Measurements from ENCODE around the gene TMEM62. TPM values are rescaled to one million over a fixed set of nuclear protein-coding genes. Genes with fewer than 3 reads are reported as not detected.

TMEM62 gene
- total and polyA plus RNA-seq, 7 donors, result 6.3 to 22.8 (median 7.8) TPM

DNA sequence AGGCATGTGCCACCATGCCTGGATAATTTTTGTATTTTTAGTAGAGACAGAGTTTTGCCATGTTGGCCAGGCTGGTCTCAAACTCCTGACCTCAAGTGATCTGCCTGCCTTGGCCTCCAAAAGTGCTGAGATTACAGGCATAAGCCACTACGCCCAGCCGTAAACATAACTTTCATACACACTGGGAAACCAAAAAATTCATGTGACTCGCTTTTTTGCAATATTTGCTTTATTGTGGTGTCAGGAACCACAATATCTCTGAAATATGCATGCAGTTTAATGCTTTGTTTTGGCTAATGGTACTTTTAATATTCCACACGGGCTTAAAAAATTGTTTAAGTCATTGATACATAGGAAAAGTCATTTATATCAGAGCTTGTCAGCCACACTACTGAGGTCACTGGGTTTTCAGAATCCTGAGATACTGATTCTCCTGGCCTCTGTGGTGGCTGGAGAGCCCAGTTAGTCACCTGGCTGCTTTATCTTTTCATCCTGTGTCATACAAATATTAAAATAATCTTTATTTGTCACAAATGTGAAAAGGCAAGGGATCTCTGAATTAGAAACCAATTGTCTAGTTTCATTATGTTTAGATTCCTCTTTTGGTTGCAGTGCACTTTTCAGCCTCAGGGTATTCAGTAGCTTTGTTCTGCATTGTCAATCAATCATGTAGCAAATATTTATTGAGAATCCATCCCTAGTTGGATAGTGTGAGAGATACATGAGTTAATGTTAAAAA is 10.0 kb downstream of the TMEM62 start:
- no peak for ATAC-seq
- Histone ChIP-seq H3K4me3 (no peak overlapping the region), H3K9me3 (no peaks in the 10 kb centered on the region), H3K27ac (no peak overlapping the region), H3K36me3 (ENCODE audit: insufficient read depth in 1 of 2, low read depth in 1 of 2) (peaks cover 0 to 65% of the 10 kb centered on the region in 2 donors), H3K27me3 (ENCODE audit: insufficient read depth in 3 of 3, low read length in 2 of 3) (no peaks in the 10 kb centered on the region), H3K4me1 (no peaks in the 10 kb centered on the region)
- DNase-seq, result no peak
- 90 to 94% (median 93%) methylated on average over 4 of the region's 4 CpGs for WGBS, 3 donors
- TF ChIP-seq, protein P1, sequence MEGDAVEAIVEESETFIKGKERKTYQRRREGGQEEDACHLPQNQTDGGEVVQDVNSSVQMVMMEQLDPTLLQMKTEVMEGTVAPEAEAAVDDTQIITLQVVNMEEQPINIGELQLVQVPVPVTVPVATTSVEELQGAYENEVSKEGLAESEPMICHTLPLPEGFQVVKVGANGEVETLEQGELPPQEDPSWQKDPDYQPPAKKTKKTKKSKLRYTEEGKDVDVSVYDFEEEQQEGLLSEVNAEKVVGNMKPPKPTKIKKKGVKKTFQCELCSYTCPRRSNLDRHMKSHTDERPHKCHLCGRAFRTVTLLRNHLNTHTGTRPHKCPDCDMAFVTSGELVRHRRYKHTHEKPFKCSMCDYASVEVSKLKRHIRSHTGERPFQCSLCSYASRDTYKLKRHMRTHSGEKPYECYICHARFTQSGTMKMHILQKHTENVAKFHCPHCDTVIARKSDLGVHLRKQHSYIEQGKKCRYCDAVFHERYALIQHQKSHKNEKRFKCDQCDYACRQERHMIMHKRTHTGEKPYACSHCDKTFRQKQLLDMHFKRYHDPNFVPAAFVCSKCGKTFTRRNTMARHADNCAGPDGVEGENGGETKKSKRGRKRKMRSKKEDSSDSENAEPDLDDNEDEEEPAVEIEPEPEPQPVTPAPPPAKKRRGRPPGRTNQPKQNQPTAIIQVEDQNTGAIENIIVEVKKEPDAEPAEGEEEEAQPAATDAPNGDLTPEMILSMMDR (IDR thresholded peaks at IDR 0.05), result no peak
- intact Hi-C loops (cut with DNase I), result no loop called here

DNA sequence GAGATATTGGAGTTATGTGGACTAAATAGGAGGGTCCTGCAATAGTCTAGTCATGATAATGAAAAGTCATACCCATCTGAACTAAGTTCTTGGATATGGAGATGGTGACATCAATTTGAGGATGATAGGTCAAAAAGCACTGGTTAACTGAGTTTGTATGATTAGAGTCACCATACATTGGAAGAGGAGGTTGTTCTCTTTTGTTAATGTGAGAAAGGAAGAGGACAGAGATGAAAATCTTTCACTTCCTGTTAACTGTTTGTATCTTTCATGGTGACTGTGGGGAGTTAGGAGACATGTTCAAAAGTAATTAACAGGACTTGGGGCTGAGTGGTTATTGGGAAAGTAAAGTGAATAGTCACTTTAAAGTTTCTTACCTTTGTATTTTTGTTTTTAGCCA is 11.1 kb downstream of the TMEM62 start:
- Histone ChIP-seq H3K4me3 (no peak overlapping the region), H3K27me3 (ENCODE audit: insufficient read depth in 3 of 3, low read length in 2 of 3) (no peaks in the 10 kb centered on the region), H3K27ac (no peak overlapping the region), H3K36me3 (ENCODE audit: insufficient read depth in 1 of 2, low read depth in 1 of 2) (peaks cover 0 to 65% of the 10 kb centered on the region in 2 donors), H3K9me3 (no peaks in the 10 kb centered on the region), H3K4me1 (no peaks in the 10 kb centered on the region)
- no peak for ATAC-seq
- TF ChIP-seq, protein P1 (IDR thresholded peaks at IDR 0.05), result no peak
- intact Hi-C loops (cut with DNase I), result no loop called here
- no peak for DNase-seq

DNA sequence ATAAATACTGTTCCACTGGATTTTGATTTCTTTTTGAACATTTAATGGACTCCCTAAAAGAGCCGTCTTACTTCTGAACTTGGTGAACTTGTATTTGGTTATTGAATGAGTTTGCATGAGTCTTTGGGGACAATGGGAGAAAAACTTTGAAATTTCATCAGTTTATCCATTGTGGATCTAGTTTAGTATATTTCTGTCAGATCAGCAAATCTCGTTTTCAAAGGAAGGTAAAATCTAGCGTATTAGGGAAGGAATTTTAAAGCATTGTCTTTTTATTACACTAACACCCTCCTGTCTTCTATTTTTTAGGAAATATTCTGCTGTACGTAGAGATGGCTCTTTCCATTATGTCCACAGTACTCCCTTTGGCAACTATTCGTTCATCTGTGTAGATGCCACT is 12.8 kb downstream of the TMEM62 start:
- 89 to 91% (median 91%) methylated on average over 5 of the region's 5 CpGs for WGBS, 3 donors
- no peaks in the 10 kb centered on the region for H3K9me3 ChIP-seq
- peaks cover 0 to 64% of the 10 kb centered on the region in 2 donors for H3K36me3 ChIP-seq (ENCODE audit: insufficient read depth in 1 of 2, low read depth in 1 of 2)
- no peak for DNase-seq
- no peaks in the 10 kb centered on the region for H3K27me3 ChIP-seq (ENCODE audit: insufficient read depth in 3 of 3, low read length in 2 of 3)
- no peak overlapping the region for H3K4me3 ChIP-seq
- intact Hi-C loops (cut with DNase I), result no loop called here
- no peaks in the 10 kb centered on the region for H3K4me1 ChIP-seq
- no peak overlapping the region for H3K27ac ChIP-seq
- TF ChIP-seq, protein P1 (IDR thresholded peaks at IDR 0.05), result no peak
- no peak for ATAC-seq

GRCh38 chr15:43150191-43150929 is 17.0 kb downstream of the TMEM62 start:
- Histone ChIP-seq H3K4me3 (no peak overlapping the region), H3K36me3 (ENCODE audit: insufficient read depth in 1 of 2, low read depth in 1 of 2) (peaks cover 2 to 97% of the 10 kb centered on the region in 2 donors), H3K27ac (no peak overlapping the region), H3K9me3 (no peaks in the 10 kb centered on the region), H3K4me1 (no peaks in the 10 kb centered on the region), H3K27me3 (ENCODE audit: insufficient read depth in 3 of 3, low read length in 2 of 3) (no peaks in the 10 kb centered on the region)
- intact Hi-C loops (cut with DNase I), result no loop called here
- WGBS, 3 donors, result 91 to 92% (median 91%) methylated on average over 5 of the region's 5 CpGs
- TF ChIP-seq, protein P1 (IDR thresholded peaks at IDR 0.05), result no peak
- ATAC-seq (peak in 1 of 4 donors; percentile 35), DNase-seq (no peak)
